Left ventricle myocardium superior (tissue), 1 donor: ENCODE measurements around the gene ABCA4. TPM values are rescaled to one million over a fixed set of nuclear protein-coding genes. Genes with fewer than 3 reads are reported as not detected.
A peak's percentile ranks its signal among the peaks of the same experiment; 100 is the strongest.

Experiments
- ATAC-seq: fragments of 200-7000 bp; cut with Tn5 transposase; one replicate; pipeline ENCODE4 v1.9.1; 2020; ENCODE audit warnings: mild to moderate bottlenecking, moderate library complexity
- DNase-seq: peaks from one replicate; pipeline ENCODE4 v3.0.0-alpha.2; 2020
- intact Hi-C: fragments of 100-400 bp; cut with micrococcal nuclease; formaldehyde crosslinking; loops from one replicate; pipeline ENCODE4 v1.11.0; 2022
- total RNA-seq: library from RNA; stranded (reverse); fragmentation: NEBNext Ultra II Directional; extraction: Animal tissue kit (Norgen Biotek cat#: 25700); gene quantifications from one replicate; pipeline ENCODE4 v1.2.1, GENCODE V29; 2021
- donor health status: DM: no; HTN: yes; CAD: no; lungs with severe emphysema.

The ABCA4 gene
- total RNA-seq, 1 donor from 2014 or later: 0.55 TPM

GRCh38 chr1:94039871-94040569, 80.9 kb downstream of the ABCA4 start:
- peak; percentile 76 for ATAC-seq
- DNase-seq: peak; percentile 62
- intact Hi-C loops: no loop called here

- ATAC-seq (peak; percentile 42), DNase-seq (peak; percentile 83)
- intact Hi-C loops: no loop called here
These were observed 81.5 kb downstream of the ABCA4 start for GRCh38 chr1:94039514-94039870.

- ATAC-seq: peak; percentile 15
- no peak for DNase-seq
- intact Hi-C loops: no loop called here
These were observed 82.4 kb downstream of the ABCA4 start for GRCh38 chr1:94038511-94038910.

- DNase-seq: no peak
- intact Hi-C loops: no loop called here
- no peak for ATAC-seq
These were observed 83.3 kb downstream of the ABCA4 start for GRCh38 chr1:94037392-94038229.

- ATAC-seq (no peak), DNase-seq (no peak)
- intact Hi-C loops: no loop called here
These were observed 84.2 kb downstream of the ABCA4 start for GRCh38 chr1:94036730-94037129.

- intact Hi-C loops: no loop called here
- no peak for DNase-seq
- no peak for ATAC-seq
These were observed 87.1 kb downstream of the ABCA4 start for GRCh38 chr1:94033849-94034248.

- intact Hi-C loops: no loop called here
- no peak for ATAC-seq
- DNase-seq: no peak
These were observed 88.3 kb downstream of the ABCA4 start for GRCh38 chr1:94032637-94033036.

GRCh38 chr1:94031591-94031990, 89.4 kb downstream of the ABCA4 start:
- intact Hi-C loops: no loop called here
- ATAC-seq (no peak), DNase-seq (no peak)

- DNase-seq: no peak
- intact Hi-C loops: no loop called here
- ATAC-seq: no peak
These were observed 89.8 kb downstream of the ABCA4 start for GRCh38 chr1:94031154-94031553.

GRCh38 chr1:94029130-94029993, 91.6 kb downstream of the ABCA4 start:
- intact Hi-C loops: loop anchor here (5.0 kb wide), 1 partner anchor 308 kb away; no protein-coding TSS in a partner anchor

GRCh38 chr1:94027721-94028515, 93.0 kb downstream of the ABCA4 start:
- DNase-seq: no peak
- intact Hi-C loops: loop anchor here (5.0 kb wide), 1 partner anchor 309 kb away; no protein-coding TSS in a partner anchor
- ATAC-seq: no peak

More at GRCh38 chr1:94029130-94029993, 91.6 kb downstream of the ABCA4 start:
- ATAC-seq (no peak), DNase-seq (no peak)

GRCh38 chr1:94026619-94027380, 94.1 kb downstream of the ABCA4 start:
- intact Hi-C loops: loop anchor here (5.0 kb wide), 1 partner anchor 311 kb away; no protein-coding TSS in a partner anchor
- DNase-seq: no peak
- ATAC-seq: no peak

GRCh38 chr1:94025383-94026340, 95.3 kb downstream of the ABCA4 start:
- intact Hi-C loops: loop anchor here (5.0 kb wide), 1 partner anchor 312 kb away; no protein-coding TSS in a partner anchor
- ATAC-seq (peak; percentile 45), DNase-seq (no peak)

- ATAC-seq (no peak), DNase-seq (no peak)
- intact Hi-C loops: no loop called here
These were observed 96.7 kb downstream of the ABCA4 start for GRCh38 chr1:94024104-94024792.

- intact Hi-C loops: no loop called here
- DNase-seq (no peak), ATAC-seq (peak; percentile 81)
These were observed 98.3 kb downstream of the ABCA4 start for GRCh38 chr1:94022471-94023189.
